Gastrocnemius medialis (tissue), 4 donors: ENCODE data around the gene TAS2R41. TPM values are rescaled to one million over a fixed set of nuclear protein-coding genes. Genes with fewer than 3 reads are reported as not detected.
"Not testable (repeated sequence)": the region's sequence is repeated elsewhere in the genome, so short reads cannot be mapped to it uniquely, and the experiment has no call there.

ENCODE experiments used
- ATAC-seq, 2 donors: fragments of 150-250 bp; one replicate each; pipeline ENCODE4 v1.9.1; 2016
- DNase-seq, 2 donors: peaks; one replicate each; pipeline ENCODE4 v3.0.0-alpha.2; 2019
- H3K27ac ChIP-seq, 4 donors: fragments of 200-600 bp; sonication (generic); 1 replicate in 1 of 4; 2 replicates in 3 of 4; pipeline ENCODE4 v1.5.1; 2016 to 2018; ENCODE audit warnings: mild to moderate bottlenecking in 2 of 4, moderate library complexity in 1 of 4
- H3K27me3 ChIP-seq, 3 donors: fragments of 200-600 bp; sonication (generic) in 2 of 3; 1 replicate in 1 of 3; 2 replicates in 2 of 3; pipeline versions ENCODE4 v1.5.1 to v1.6.0; 2016 to 2019; ENCODE audit warnings: mild to moderate bottlenecking in 1 of 3, moderate library complexity in 1 of 3
- H3K36me3 ChIP-seq, 2 donors: fragments of 200-600 bp; sonication (generic) in 1 of 2; one replicate each; pipeline ENCODE4 v1.5.1; 2017 to 2018
- H3K4me1 ChIP-seq, 2 donors: fragments of 200-600 bp; sonication (generic) in 1 of 2; one replicate each; pipeline ENCODE4 v1.5.1; 2016 to 2017; ENCODE audit warnings: mild to moderate bottlenecking in 2 of 2
- H3K4me3 ChIP-seq, 4 donors: fragments of 200-600 bp; sonication (generic) in 3 of 4; 1 replicate in 1 of 4; 2 replicates in 3 of 4; pipeline ENCODE4 v1.5.1; 2016 to 2019; ENCODE audit warnings: mild to moderate bottlenecking in 2 of 4
- H3K9me3 ChIP-seq, 3 donors: fragments of 200-600 bp; sonication (generic) in 2 of 3; 1 replicate in 1 of 3; 2 replicates in 2 of 3; pipeline ENCODE4 v1.5.1; 2016 to 2019
- POLR2A ChIP-seq, 2 donors: fragments of 450-650 bp; IDR thresholded peaks; one replicate each; pipeline ENCODE4 v1.6.1; 2017; ENCODE audit warnings: antibody characterized with exemption in 2 of 2, mild to moderate bottlenecking in 2 of 2, moderate library complexity in 2 of 2
- in situ Hi-C, 4 donors: fragments of 200-750 bp; cut with MboI; loops; one replicate each; pipeline versions ENCODE4 v1.15.0 to v1.8.0; 2017; ENCODE audit warnings: low sequenced_read_pairs in 4 of 4
- intact Hi-C: fragments of 100-400 bp; cut with DNase I; formaldehyde crosslinking; loops from one replicate; pipeline ENCODE4 v1.15.1; 2023; ENCODE audit warnings: low total_unique reads
- total RNA-seq, 4 donors: library from RNA; depleted of rRNA; stranded (reverse); fragments of >200 nt; gene quantifications; one replicate each; pipeline versions ENCODE4 v1.1.0 to v1.2.3, GENCODE V29; 2016
- TF ChIP-seq, protein P1 (sequence below), 5 experiments: fragments of 450-650 bp in 3 of 5; fragments of 200-600 bp in 2 of 5; sonication (generic) in 2 of 5; IDR thresholded peaks in 4 of 5; conservative IDR thresholded peaks in 1 of 5; 1 replicate in 4 of 5; 2 replicates in 1 of 5; pipeline ENCODE4 v1.5.1; 2016 to 2019; ENCODE audit warnings: antibody characterized with exemption in 5 of 5, mild to moderate bottlenecking in 3 of 5, moderate library complexity in 3 of 5

The TAS2R41 gene
- total RNA-seq, 4 donors from 2014 or later = not detected

DNA sequence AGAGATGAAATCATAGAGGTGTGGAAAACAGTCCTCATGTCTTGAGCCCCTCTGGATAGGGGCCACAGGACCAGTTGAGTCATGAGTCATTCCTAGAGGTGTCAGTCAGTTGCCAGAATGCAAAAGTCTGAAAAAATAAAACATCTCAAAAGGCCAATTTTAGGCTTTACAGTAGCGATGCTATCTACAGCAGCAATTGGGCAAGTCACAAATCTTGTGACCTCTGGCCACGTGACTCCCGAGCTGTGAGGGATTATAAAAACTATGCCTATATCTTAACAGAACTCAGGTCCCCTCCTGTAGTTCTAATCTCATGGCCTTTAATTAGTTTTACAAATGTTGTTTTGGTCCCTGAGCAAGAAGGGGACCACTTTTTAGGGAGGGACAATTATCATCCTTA lies 15.6 kb upstream of the TAS2R41 start:
- Histone ChIP-seq H3K27ac (no peak overlapping the region), H3K9me3 (no peaks in the 10 kb centered on the region), H3K27me3 (no peaks in the 10 kb centered on the region), H3K36me3 (no peaks in the 10 kb centered on the region), H3K4me3 (no peak overlapping the region), H3K4me1 (no peaks in the 10 kb centered on the region)
- TF ChIP-seq, protein P1, sequence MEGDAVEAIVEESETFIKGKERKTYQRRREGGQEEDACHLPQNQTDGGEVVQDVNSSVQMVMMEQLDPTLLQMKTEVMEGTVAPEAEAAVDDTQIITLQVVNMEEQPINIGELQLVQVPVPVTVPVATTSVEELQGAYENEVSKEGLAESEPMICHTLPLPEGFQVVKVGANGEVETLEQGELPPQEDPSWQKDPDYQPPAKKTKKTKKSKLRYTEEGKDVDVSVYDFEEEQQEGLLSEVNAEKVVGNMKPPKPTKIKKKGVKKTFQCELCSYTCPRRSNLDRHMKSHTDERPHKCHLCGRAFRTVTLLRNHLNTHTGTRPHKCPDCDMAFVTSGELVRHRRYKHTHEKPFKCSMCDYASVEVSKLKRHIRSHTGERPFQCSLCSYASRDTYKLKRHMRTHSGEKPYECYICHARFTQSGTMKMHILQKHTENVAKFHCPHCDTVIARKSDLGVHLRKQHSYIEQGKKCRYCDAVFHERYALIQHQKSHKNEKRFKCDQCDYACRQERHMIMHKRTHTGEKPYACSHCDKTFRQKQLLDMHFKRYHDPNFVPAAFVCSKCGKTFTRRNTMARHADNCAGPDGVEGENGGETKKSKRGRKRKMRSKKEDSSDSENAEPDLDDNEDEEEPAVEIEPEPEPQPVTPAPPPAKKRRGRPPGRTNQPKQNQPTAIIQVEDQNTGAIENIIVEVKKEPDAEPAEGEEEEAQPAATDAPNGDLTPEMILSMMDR (IDR thresholded peaks at IDR 0.05 in 4 of 5, conservative IDR thresholded peaks at IDR 0.05 in 1 of 5) = no peak
- TF ChIP-seq POLR2A (IDR thresholded peaks at IDR 0.05) = no peak
- intact Hi-C loops = no loop called here
- in situ Hi-C loops = no loop called here
- DNase-seq (no peak), ATAC-seq (no peak)

DNA sequence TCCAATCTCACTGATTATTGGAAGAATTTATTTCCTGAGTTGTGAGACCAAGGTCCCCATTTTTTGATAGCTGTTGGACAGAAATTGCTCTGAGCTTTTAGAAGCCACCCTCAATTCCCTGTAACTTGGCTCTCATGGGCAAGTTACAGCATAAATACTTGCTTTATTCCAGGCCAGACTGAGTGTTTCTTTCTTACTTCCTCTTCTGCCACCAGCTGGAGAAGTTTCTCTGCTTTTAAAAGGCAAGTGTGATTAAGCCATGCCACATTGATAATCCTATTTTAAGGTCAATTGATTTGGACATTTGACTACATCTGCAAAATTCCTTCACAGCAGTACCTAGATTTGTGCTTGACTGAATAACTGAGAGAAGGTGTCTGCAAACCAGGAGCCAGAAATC lies 14.1 kb upstream of the TAS2R41 start:
- intact Hi-C loops (no loop called here), in situ Hi-C loops (no loop called here)
- Histone ChIP-seq H3K4me3 (no peak overlapping the region), H3K9me3 (no peaks in the 10 kb centered on the region), H3K27me3 (no peaks in the 10 kb centered on the region), H3K36me3 (no peaks in the 10 kb centered on the region), H3K4me1 (no peaks in the 10 kb centered on the region), H3K27ac (no peak overlapping the region)
- TF ChIP-seq, protein P1 (IDR thresholded peaks at IDR 0.05 in 4 of 5, conservative IDR thresholded peaks at IDR 0.05 in 1 of 5) = no peak
- TF ChIP-seq POLR2A (IDR thresholded peaks at IDR 0.05) = no peak
- DNase-seq (no peak), ATAC-seq (no peak)

DNA sequence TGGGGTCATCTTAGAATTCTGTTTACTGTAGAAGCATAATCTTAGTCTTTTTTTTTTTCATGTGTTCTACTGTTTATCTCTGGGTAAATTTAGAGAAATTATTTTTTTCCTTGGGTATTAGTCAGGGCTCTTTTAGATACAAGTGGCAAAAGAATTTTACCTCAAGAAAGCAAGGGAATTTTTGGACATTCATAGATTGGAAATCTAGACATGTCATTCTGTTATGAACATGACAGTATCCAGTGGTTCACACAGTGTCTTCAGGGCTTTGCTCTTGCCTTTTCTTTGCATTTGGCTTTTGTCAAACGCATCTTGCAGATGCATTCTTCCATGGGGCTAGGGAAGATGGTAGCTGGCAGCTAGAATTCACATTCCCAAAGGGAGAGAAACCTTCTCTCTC lies 13.7 kb upstream of the TAS2R41 start:
- intact Hi-C loops = no loop called here

DNA sequence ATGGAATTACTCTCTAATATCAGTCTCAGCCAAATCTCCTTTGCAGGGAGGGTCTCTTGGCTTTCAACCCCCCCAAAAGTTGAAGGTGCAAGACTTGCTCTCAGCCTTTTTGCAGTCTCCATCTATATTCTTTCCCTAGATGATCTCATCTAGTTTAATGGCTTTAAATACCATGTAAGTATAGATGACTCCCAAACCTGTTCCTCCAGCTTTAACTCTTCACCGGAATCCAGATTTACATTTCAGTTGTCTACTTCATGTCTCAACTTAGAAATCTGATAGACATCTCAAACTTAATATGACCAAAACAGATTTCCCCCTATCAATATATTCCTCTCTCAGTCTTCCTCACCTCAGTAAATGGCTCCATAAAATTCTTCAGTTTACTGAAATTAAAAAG lies 9.9 kb upstream of the TAS2R41 start:
- no peak for TF ChIP-seq POLR2A (IDR thresholded peaks at IDR 0.05)
- TF ChIP-seq, protein P1 (IDR thresholded peaks at IDR 0.05 in 4 of 5, conservative IDR thresholded peaks at IDR 0.05 in 1 of 5) = no peak
- Histone ChIP-seq H3K27me3 (no peaks in the 10 kb centered on the region), H3K9me3 (no peaks in the 10 kb centered on the region), H3K4me1 (no peaks in the 10 kb centered on the region), H3K36me3 (no peaks in the 10 kb centered on the region), H3K4me3 (no peak overlapping the region), H3K27ac (no peak overlapping the region)
- DNase-seq = no peak
- in situ Hi-C loops (no loop called here), intact Hi-C loops (no loop called here)
- no peak for ATAC-seq

More for the DNA sequence above, 13.7 kb upstream of the TAS2R41 start:
- no peaks in the 10 kb centered on the region for H3K9me3 ChIP-seq
- DNase-seq = no peak
- H3K36me3 ChIP-seq = no peaks in the 10 kb centered on the region
- in situ Hi-C loops = no loop called here
- H3K27ac ChIP-seq = no peak overlapping the region
- TF ChIP-seq POLR2A (IDR thresholded peaks at IDR 0.05) = no peak
- TF ChIP-seq, protein P1 (IDR thresholded peaks at IDR 0.05 in 4 of 5, conservative IDR thresholded peaks at IDR 0.05 in 1 of 5) = no peak
- no peaks in the 10 kb centered on the region for H3K27me3 ChIP-seq
- no peak for ATAC-seq
- H3K4me1 ChIP-seq = no peaks in the 10 kb centered on the region
- H3K4me3 ChIP-seq = no peak overlapping the region

DNA sequence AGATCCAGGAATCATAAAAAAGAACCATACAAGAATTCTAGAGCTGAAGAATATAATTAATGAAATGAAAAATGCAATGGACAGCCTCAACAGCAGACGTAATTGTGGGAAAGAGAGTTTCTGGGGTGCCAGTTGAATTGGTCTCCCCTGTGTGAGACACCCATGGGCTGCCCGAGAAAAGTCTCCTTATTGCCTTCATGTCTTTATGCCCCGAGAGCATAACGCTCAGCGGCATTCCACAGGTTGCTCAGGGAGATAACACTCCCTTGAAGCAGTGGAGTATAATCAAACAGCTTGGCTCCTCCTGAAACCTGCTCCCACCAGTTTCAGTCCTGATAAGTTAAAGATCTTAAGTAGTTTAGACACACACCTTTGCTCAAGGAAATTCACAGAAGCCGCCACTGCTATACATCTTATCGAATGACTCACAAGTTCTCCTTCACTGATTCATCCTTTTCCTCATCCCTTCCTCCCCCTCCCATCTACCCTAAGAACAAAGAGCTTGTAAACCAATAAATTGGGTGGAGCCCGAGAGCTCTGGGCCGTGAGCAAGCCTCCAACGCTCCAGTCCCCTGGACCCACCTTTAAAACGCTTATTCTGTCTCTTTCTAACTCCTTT lies 5.5 kb upstream of the TAS2R41 start:
- ATAC-seq, intact Hi-C loops, DNase-seq, H3K36me3 ChIP-seq, H3K4me1 ChIP-seq, H3K4me3 ChIP-seq, H3K9me3 ChIP-seq, in situ Hi-C loops, H3K27ac ChIP-seq, H3K27me3 ChIP-seq: not testable (repeated sequence)
